Stimulated activated CD4-positive, alpha-beta T cell treated with anti-CD3 and anti-CD28 coated beads, Interleukin-4, amount 100 ng/mL, for 48 hours (primary cell): ENCODE data around the gene LYZL2.
A peak's percentile ranks its signal among the peaks of the same experiment; 100 is the strongest.
"Not testable (repeated sequence)": the region's sequence is repeated elsewhere in the genome, so short reads cannot be mapped to it uniquely, and the experiment has no call there.

Experiments
- DNase-seq, 2 donors: peaks; one replicate each; pipeline ENCODE4 v3.0.0-alpha.2; 2020; ENCODE audit warnings: low read depth in 2 of 2

Gene LYZL2

GRCh38 chr10:30594077-30594476 lies 35.5 kb downstream of the LYZL2 start:
- no peak for DNase-seq

- DNase-seq = not testable (repeated sequence)
These were observed 36.8 kb downstream of the LYZL2 start for GRCh38 chr10:30592770-30593169.

GRCh38 chr10:30591249-30591670 lies 38.3 kb downstream of the LYZL2 start:
- DNase-seq = peak; percentile 5 to 8

GRCh38 chr10:30589441-30589840 lies 40.1 kb downstream of the LYZL2 start:
- no peak for DNase-seq

- no peak for DNase-seq
These were observed 42.0 kb downstream of the LYZL2 start for GRCh38 chr10:30587522-30588031.

- DNase-seq = no peak
These were observed 42.7 kb downstream of the LYZL2 start for GRCh38 chr10:30586828-30587227.

- no peak for DNase-seq
These were observed 45.7 kb downstream of the LYZL2 start for GRCh38 chr10:30583778-30584415.

GRCh38 chr10:30581779-30582380 lies 47.7 kb downstream of the LYZL2 start:
- no peak for DNase-seq

GRCh38 chr10:30580676-30581075 lies 48.9 kb downstream of the LYZL2 start:
- no peak for DNase-seq

- DNase-seq = no peak
These were observed 49.3 kb downstream of the LYZL2 start for GRCh38 chr10:30580241-30580640.

- DNase-seq = no peak
These were observed 50.0 kb downstream of the LYZL2 start for GRCh38 chr10:30579574-30579973.

GRCh38 chr10:30577048-30577447 lies 52.5 kb downstream of the LYZL2 start:
- DNase-seq = no peak

- DNase-seq = no peak
These were observed 52.9 kb downstream of the LYZL2 start for GRCh38 chr10:30576641-30577040.

GRCh38 chr10:30574432-30574796 lies 55.1 kb downstream of the LYZL2 start:
- no peak for DNase-seq

- no peak for DNase-seq
These were observed 55.7 kb downstream of the LYZL2 start for GRCh38 chr10:30573721-30574431.

GRCh38 chr10:30565449-30565848 lies 64.1 kb downstream of the LYZL2 start:
- DNase-seq = no peak

GRCh38 chr10:30562787-30563186 lies 66.8 kb downstream of the LYZL2 start:
- DNase-seq = peak in 1 of 2 donors; percentile 26
